Brain microvascular endothelial cell (primary cell): ENCODE data around the gene VAV1.

ENCODE experiments used
- DNase-seq: peaks from one replicate; pipeline ENCODE4 v3.0.0-alpha.2; 2020
- H3K27ac ChIP-seq: fragments of 250-450 bp; sonication (Bioruptor Pico); 2 replicates; pipeline ENCODE4 v1.5.1; 2020; ENCODE audit warnings: mild to moderate bottlenecking, moderate library complexity
- H3K27me3 ChIP-seq: fragments of 250-450 bp; sonication (Bioruptor Pico); replicated peaks from 2 replicates; pipeline ENCODE4 v1.5.1; 2020; ENCODE audit warnings: mild to moderate bottlenecking
- H3K36me3 ChIP-seq: fragments of 250-450 bp; sonication (Bioruptor Pico); replicated peaks from 2 replicates; pipeline ENCODE4 v1.5.1; 2020; ENCODE audit warnings: mild to moderate bottlenecking
- H3K4me3 ChIP-seq: 2 replicates; pipeline ENCODE4 v1.5.1; 2011; ENCODE audit warnings: low read depth, mild to moderate bottlenecking, control low read depth, low read length, moderate library complexity
- in situ Hi-C: cut with HindIII; loops from 2 replicates; pipeline ENCODE4 v1.10.0; 2017; ENCODE audit warnings: low sequenced_read_pairs, low pct_ligation_motif_present
- TF ChIP-seq, protein P1 (sequence below): IDR thresholded peaks from 2 replicates; pipeline ENCODE4 v1.5.1; 2011; ENCODE audit warnings: low read depth, mild to moderate bottlenecking, moderate library complexity, low read length, control low read depth, inconsistent platforms; ENCODE audit errors: missing control alignments

The VAV1 gene

DNA sequence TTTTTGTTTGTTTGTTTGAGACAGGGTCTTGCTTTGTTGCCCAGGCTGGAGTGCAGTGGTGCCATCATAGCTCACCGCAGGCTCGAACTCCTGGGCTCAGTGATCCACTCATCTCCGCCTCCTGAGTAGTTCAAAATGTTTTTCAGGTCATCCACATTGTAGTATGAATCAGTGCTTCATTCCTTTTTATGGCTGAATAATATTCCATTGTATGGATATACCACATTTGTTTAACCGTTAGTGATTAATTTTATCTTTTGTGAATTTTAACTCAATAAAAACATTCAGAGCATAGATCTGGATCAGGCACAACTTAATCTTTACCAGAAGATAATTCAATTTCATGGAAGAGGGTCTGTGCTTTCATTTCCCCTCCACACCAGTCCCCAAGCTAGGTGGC, 47.7 kb downstream of the VAV1 start:
- Histone ChIP-seq H3K27ac (no peak overlapping the region), H3K36me3 (no peaks in the 10 kb centered on the region), H3K4me3 (no peak overlapping the region), H3K27me3 (no peaks in the 10 kb centered on the region)
- TF ChIP-seq, protein P1, sequence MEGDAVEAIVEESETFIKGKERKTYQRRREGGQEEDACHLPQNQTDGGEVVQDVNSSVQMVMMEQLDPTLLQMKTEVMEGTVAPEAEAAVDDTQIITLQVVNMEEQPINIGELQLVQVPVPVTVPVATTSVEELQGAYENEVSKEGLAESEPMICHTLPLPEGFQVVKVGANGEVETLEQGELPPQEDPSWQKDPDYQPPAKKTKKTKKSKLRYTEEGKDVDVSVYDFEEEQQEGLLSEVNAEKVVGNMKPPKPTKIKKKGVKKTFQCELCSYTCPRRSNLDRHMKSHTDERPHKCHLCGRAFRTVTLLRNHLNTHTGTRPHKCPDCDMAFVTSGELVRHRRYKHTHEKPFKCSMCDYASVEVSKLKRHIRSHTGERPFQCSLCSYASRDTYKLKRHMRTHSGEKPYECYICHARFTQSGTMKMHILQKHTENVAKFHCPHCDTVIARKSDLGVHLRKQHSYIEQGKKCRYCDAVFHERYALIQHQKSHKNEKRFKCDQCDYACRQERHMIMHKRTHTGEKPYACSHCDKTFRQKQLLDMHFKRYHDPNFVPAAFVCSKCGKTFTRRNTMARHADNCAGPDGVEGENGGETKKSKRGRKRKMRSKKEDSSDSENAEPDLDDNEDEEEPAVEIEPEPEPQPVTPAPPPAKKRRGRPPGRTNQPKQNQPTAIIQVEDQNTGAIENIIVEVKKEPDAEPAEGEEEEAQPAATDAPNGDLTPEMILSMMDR: no peak
- in situ Hi-C loops: no loop called here
- no peak for DNase-seq

DNA sequence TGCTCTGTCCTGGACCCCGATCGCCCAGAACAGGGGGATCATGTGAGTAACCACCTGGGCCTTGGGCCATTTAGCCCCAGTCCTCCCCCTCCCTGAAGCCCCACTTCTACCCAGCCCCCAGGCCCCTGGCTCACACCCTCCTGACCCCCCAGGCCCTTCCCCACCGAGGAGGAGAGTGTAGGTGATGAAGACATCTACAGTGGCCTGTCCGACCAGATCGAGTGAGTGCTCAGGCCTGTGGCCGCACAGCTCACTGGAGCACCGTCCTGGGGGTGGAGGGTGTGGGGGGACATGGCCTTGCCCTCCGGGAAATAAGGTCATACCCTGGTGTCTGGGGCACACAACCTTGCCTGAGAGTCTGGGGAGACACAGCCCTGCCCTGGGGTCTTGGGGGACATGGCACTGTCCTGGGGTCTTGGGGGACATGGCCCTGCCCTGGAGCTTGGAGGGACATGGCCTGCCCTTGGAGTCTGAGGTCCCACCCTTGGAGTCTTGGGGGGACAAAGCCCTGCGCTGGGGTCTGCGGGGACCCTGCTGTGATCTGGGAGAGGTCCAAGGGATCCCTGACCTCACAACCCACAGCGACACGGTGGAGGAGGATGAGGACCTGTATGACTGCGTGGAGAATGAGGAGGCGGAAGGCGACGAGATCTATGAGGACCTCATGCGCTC, 49.3 kb downstream of the VAV1 start:
- Histone ChIP-seq H3K27ac (no peak overlapping the region), H3K27me3 (no peaks in the 10 kb centered on the region), H3K36me3 (no peaks in the 10 kb centered on the region), H3K4me3 (no peak overlapping the region)
- TF ChIP-seq, protein P1: no peak
- in situ Hi-C loops: no loop called here
- no peak for DNase-seq

DNA sequence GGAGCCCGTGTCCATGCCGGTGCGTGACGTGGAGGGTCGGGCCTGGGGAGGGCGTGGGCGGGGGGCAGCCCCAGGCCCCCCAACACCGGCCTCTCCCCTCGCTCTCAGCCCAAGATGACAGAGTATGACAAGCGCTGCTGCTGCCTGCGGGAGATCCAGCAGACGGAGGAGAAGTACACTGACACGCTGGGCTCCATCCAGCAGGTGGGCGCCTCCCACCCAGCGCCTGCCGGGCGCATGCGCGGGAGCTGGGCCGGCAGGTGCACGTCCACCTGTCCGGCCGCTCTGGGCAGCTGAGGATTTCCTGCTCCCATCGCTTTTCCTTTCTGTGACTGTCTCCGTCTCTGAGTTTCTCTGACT, 49.8 kb downstream of the VAV1 start:
- H3K36me3 ChIP-seq: no peaks in the 10 kb centered on the region
- in situ Hi-C loops: no loop called here
- TF ChIP-seq, protein P1: no peak
- no peak overlapping the region for H3K27ac ChIP-seq
- no peak for DNase-seq
- H3K4me3 ChIP-seq: no peak overlapping the region
- H3K27me3 ChIP-seq: no peaks in the 10 kb centered on the region

DNA sequence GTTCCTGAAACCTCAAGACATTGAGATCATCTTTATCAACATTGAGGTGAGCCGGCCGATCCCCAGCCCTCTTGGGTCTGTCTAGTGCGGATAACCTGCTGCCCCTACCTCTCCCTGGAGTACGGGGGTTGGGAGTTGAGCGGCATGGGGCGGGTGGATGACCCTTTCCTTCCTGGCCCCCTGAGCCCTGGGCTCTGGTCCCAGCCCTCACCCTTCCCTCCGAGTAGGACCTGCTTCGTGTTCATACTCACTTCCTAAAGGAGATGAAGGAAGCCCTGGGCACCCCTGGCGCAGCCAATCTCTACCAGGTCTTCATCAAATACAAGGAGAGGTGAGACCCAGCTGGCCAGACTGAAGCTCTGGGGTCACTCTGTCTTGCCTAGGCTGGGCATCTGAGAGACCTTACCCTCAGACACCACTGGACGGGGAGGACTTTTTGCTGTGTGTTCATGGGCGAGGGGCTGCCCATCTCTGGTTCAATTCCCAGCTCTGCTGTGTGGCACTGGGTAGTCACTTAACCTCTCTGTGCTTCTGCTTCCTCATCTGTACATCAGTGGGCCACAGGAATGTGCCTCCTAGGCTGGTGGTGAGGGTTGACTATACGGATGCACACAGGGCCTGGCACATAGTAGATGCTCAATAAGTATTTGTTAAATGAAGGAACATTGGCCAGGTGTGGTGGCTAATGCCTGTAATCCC, 52.7 kb downstream of the VAV1 start:
- TF ChIP-seq, protein P1: no peak
- no peaks in the 10 kb centered on the region for H3K27me3 ChIP-seq
- DNase-seq: no peak
- no peaks in the 10 kb centered on the region for H3K36me3 ChIP-seq
- H3K4me3 ChIP-seq: no peak overlapping the region
- H3K27ac ChIP-seq: no peak overlapping the region
- in situ Hi-C loops: no loop called here

DNA sequence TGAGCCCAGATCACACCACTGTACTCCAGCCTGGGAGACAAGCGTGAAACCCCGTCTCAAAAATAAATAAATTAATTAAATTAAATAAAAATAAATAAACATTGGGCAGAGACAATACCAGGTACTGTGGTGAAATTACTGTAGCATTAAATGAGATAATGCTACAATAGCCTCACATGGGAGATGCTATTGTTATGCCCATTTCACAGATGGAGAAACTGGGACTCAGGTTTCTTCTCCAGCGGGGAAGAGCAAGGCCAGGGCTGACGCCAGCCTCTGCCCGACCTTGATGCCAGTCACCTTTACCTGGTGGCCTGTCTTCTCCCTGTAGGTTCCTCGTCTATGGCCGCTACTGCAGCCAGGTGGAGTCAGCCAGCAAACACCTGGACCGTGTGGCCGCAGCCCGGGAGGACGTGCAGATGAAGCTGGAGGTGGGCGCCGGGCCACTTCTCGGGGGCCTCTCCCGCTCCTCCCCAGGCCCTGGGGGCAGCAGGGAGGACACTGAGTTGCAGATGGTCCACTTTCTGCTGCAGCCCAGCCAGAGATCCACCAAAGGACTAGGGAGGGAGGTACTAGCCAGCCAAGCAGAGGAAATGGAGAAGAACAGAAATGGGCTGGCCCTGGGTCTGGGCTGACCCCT, 53.9 kb downstream of the VAV1 start:
- H3K27me3 ChIP-seq: no peaks in the 10 kb centered on the region
- TF ChIP-seq, protein P1: no peak
- DNase-seq: no peak
- no peak overlapping the region for H3K27ac ChIP-seq
- in situ Hi-C loops: no loop called here
- H3K36me3 ChIP-seq: no peaks in the 10 kb centered on the region
- H3K4me3 ChIP-seq: no peak overlapping the region
